H9 (cell line): ENCODE measurements around the gene HMGCLL1. TPM values are rescaled to one million over a fixed set of nuclear protein-coding genes. Genes with fewer than 3 reads are reported as not detected.

Experiments used
- DNase-seq: peaks from one replicate; pipeline ENCODE4 v3.0.0-alpha.2; 2017
- H2AFZ ChIP-seq: one replicate; pipeline ENCODE4 v1.6.1; 2013; ENCODE audit warnings: mild to moderate bottlenecking, low read length, control low read depth, moderate library complexity
- H2AK5ac ChIP-seq: 2 replicates; pipeline ENCODE4 v1.6.1; 2013; ENCODE audit warnings: low read length, control low read depth, mixed read lengths; ENCODE audit not compliant: insufficient read length
- H2BK120ac ChIP-seq: one replicate; pipeline ENCODE4 v1.6.1; 2013; ENCODE audit warnings: low read depth, mild to moderate bottlenecking, low read length, control low read depth, inconsistent platforms; ENCODE audit not compliant: poor library complexity, severe bottlenecking
- H2BK12ac ChIP-seq: 2 replicates; pipeline ENCODE4 v1.6.1; 2013; ENCODE audit warnings: low read length, control low read depth, mixed read lengths, low read depth; ENCODE audit not compliant: insufficient read length
- H2BK15ac ChIP-seq: 2 replicates; pipeline ENCODE4 v1.6.1; 2013; ENCODE audit warnings: low read depth, low read length, control low read depth
- H2BK20ac ChIP-seq: one replicate; pipeline ENCODE4 v1.6.1; 2013; ENCODE audit warnings: low read depth, mild to moderate bottlenecking, low read length, control low read depth, inconsistent platforms; ENCODE audit not compliant: poor library complexity, severe bottlenecking
- H2BK5ac ChIP-seq: 2 replicates; pipeline ENCODE4 v1.6.1; 2013; ENCODE audit warnings: low read length, control low read depth, mixed read lengths; ENCODE audit not compliant: insufficient read length
- H3K14ac ChIP-seq: 2 replicates; pipeline ENCODE4 v1.6.1; 2013; ENCODE audit warnings: low read length, control low read depth; ENCODE audit not compliant: insufficient read depth
- H3K18ac ChIP-seq: 2 replicates; pipeline ENCODE4 v1.6.1; 2013; ENCODE audit warnings: low read depth, mild to moderate bottlenecking, mixed read lengths, low read length, control low read depth; ENCODE audit not compliant: insufficient read length
- H3K23ac ChIP-seq: 2 replicates; pipeline ENCODE4 v1.6.1; 2013; ENCODE audit warnings: low read length, control low read depth, mixed read lengths, low read depth; ENCODE audit not compliant: insufficient read length
- H3K23me2 ChIP-seq: 2 replicates; pipeline ENCODE4 v1.6.1; 2013; ENCODE audit warnings: low read depth, mild to moderate bottlenecking, mixed read lengths, low read length, control low read depth; ENCODE audit not compliant: insufficient read length, poor library complexity, severe bottlenecking
- H3K27ac ChIP-seq: 2 replicates; pipeline ENCODE4 v1.5.1; 2013; ENCODE audit warnings: low read length, control low read depth, mixed read lengths, low read depth; ENCODE audit not compliant: insufficient read length
- H3K27me3 ChIP-seq: 2 replicates; pipeline ENCODE4 v1.6.1; 2013; ENCODE audit warnings: low read length, control low read depth, inconsistent platforms; ENCODE audit not compliant: insufficient read depth
- H3K4ac ChIP-seq: 2 replicates; pipeline ENCODE4 v1.6.1; 2013; ENCODE audit warnings: low read depth, mild to moderate bottlenecking, control low read depth, inconsistent platforms, low read length, moderate library complexity
- H3K4me1 ChIP-seq: 2 replicates; pipeline ENCODE4 v1.6.1; 2013; ENCODE audit warnings: low read length, control low read depth, inconsistent platforms; ENCODE audit not compliant: insufficient read depth
- H3K4me2 ChIP-seq: 2 replicates; pipeline ENCODE4 v1.6.1; 2013; ENCODE audit warnings: low read length, control low read depth, mixed read lengths; ENCODE audit not compliant: insufficient read length, insufficient read depth
- H3K56ac ChIP-seq: 2 replicates; pipeline ENCODE4 v1.6.1; 2013; ENCODE audit warnings: low read depth, mild to moderate bottlenecking, mixed read lengths, low read length, control low read depth; ENCODE audit not compliant: insufficient read length
- H3K79me1 ChIP-seq: 2 replicates; pipeline ENCODE4 v1.6.1; 2013; ENCODE audit warnings: low read depth, mild to moderate bottlenecking, moderate library complexity, low read length, control low read depth, inconsistent platforms; ENCODE audit not compliant: insufficient read depth, poor library complexity, severe bottlenecking
- H3K79me2 ChIP-seq: 2 replicates; pipeline ENCODE4 v1.6.1; 2013; ENCODE audit warnings: low read length, control low read depth, inconsistent platforms; ENCODE audit not compliant: insufficient read depth
- H3K9ac ChIP-seq: 2 replicates; pipeline ENCODE4 v1.6.1; 2013; ENCODE audit warnings: low read length, control low read depth, mixed read lengths; ENCODE audit not compliant: insufficient read length; ENCODE audit errors: extremely low read depth
- H3K9me3 ChIP-seq: one replicate; pipeline ENCODE4 v1.6.1; 2013; ENCODE audit warnings: low read depth, low read length, inconsistent platforms; ENCODE audit not compliant: control insufficient read depth
- H3T11ph ChIP-seq: one replicate; pipeline ENCODE4 v1.6.1; 2013; ENCODE audit warnings: mild to moderate bottlenecking, low read length, control low read depth, inconsistent platforms
- H4K20me1 ChIP-seq: one replicate; pipeline ENCODE4 v1.6.1; 2013; ENCODE audit not compliant: control insufficient read depth, insufficient read length, insufficient read depth
- H4K5ac ChIP-seq: 2 replicates; pipeline ENCODE4 v1.6.1; 2013; ENCODE audit warnings: low read depth, mild to moderate bottlenecking, mixed read lengths, low read length, control low read depth; ENCODE audit not compliant: insufficient read length
- H4K8ac ChIP-seq: replicated peaks from 2 replicates; pipeline ENCODE4 v1.6.1; 2013; ENCODE audit warnings: low read length, control low read depth, mixed read lengths, low read depth; ENCODE audit not compliant: insufficient read length
- H4K91ac ChIP-seq: 2 replicates; pipeline ENCODE4 v1.6.1; 2013; ENCODE audit warnings: low read depth, mild to moderate bottlenecking, moderate library complexity, mixed read lengths, low read length, control low read depth; ENCODE audit not compliant: insufficient read length
- H3K27ac Mint-ChIP-seq, 3 experiments: 2 replicates in 2 of 3; 3 replicates in 1 of 3; pipeline ENCODE4 v1.8.0; 2020 to 2021; ENCODE audit warnings: mixed read lengths in 3 of 3, mild to moderate bottlenecking in 1 of 3, moderate library complexity in 1 of 3
- H3K27me3 Mint-ChIP-seq: 2 replicates; pipeline ENCODE4 v1.8.0; 2021; ENCODE audit warnings: low read depth, mild to moderate bottlenecking, moderate library complexity, mixed read lengths
- H3K36me3 Mint-ChIP-seq, 3 experiments: 2 replicates in 2 of 3; 3 replicates in 1 of 3; pipeline ENCODE4 v1.8.0; 2020 to 2021; ENCODE audit warnings: low read depth in 3 of 3, mixed read lengths in 3 of 3; ENCODE audit not compliant: insufficient read depth in 1 of 3
- H3K4me1 Mint-ChIP-seq, 2 experiments: 2 replicates each; pipeline ENCODE4 v1.8.0; 2020; ENCODE audit warnings: mixed read lengths in 2 of 2
- H3K4me3 Mint-ChIP-seq, 2 experiments: 2 replicates in 1 of 2; 3 replicates in 1 of 2; pipeline ENCODE4 v1.8.0; 2020 to 2021; ENCODE audit warnings: mild to moderate bottlenecking in 2 of 2, mixed read lengths in 2 of 2, moderate library complexity in 1 of 2
- H3K9me3 Mint-ChIP-seq, 2 experiments: 2 replicates in 1 of 2; 3 replicates in 1 of 2; pipeline ENCODE4 v1.8.0; 2020; ENCODE audit warnings: mild to moderate bottlenecking in 2 of 2, mixed read lengths in 2 of 2, moderate library complexity in 1 of 2
- WGBS: extraction: QIAGEN DNeasy Blood & Tissue Kit; methylation state at CpG from one replicate; pipeline ENCODE4 v1.1.7; 2013; ENCODE audit warnings: missing lambda C conversion rate, low lambda C conversion rate, mixed read lengths; ENCODE audit not compliant: insufficient read length; ENCODE audit errors: extremely low coverage; 5-methylcytosine and 5-hydroxymethylcytosine counted together
- total RNA-seq: library from RNA; stranded (reverse); gene quantifications from 2 replicates; pipeline ENCODE4 v1.2.1, GENCODE V29; 2021
- TF ChIP-seq, protein P1 (sequence below): fragments of 200-600 bp; sonication (generic); conservative IDR thresholded peaks from 3 replicates; pipeline ENCODE4 v1.8.0; 2021; ENCODE audit warnings: antibody characterized with exemption, mild to moderate bottlenecking

HMGCLL1 gene
- total RNA-seq, 1 experiment from 2014 or later, result 0.24 TPM

DNA sequence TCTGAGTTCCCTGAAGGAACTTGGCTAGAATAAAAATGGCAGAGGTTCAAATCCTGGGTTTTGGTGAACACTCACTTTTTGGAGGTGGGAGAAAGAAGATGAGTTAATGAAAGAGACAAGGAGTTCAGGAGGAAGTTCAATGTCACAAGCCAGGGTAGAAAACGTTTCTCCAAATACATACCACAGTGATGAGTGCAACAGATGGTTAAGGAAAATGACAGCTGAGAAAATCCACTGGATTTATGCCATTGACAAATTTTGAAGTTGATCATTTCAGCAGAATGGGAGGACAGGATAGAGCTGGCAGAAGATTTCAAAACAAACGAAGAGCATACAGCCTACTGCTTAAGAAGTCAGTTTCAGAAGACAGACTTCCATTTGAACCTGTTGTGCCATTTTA is 129.0 kb downstream of the HMGCLL1 start:
- no peak overlapping the region for H3K9ac ChIP-seq
- no peak overlapping the region for H3K23ac ChIP-seq
- H3K23me2 ChIP-seq, result no peaks in the 10 kb centered on the region
- H3K79me1 ChIP-seq, result no peaks in the 10 kb centered on the region
- no peak for DNase-seq
- H3K27me3 Mint-ChIP-seq, result no peaks in the 10 kb centered on the region
- no peak overlapping the region for H3K4me2 ChIP-seq
- H3K56ac ChIP-seq, result no peak overlapping the region
- H4K20me1 ChIP-seq, result no peaks in the 10 kb centered on the region
- H3K4me1 Mint-ChIP-seq, result no peaks in the 10 kb centered on the region
- H4K5ac ChIP-seq, result no peak overlapping the region
- TF ChIP-seq, protein P1, sequence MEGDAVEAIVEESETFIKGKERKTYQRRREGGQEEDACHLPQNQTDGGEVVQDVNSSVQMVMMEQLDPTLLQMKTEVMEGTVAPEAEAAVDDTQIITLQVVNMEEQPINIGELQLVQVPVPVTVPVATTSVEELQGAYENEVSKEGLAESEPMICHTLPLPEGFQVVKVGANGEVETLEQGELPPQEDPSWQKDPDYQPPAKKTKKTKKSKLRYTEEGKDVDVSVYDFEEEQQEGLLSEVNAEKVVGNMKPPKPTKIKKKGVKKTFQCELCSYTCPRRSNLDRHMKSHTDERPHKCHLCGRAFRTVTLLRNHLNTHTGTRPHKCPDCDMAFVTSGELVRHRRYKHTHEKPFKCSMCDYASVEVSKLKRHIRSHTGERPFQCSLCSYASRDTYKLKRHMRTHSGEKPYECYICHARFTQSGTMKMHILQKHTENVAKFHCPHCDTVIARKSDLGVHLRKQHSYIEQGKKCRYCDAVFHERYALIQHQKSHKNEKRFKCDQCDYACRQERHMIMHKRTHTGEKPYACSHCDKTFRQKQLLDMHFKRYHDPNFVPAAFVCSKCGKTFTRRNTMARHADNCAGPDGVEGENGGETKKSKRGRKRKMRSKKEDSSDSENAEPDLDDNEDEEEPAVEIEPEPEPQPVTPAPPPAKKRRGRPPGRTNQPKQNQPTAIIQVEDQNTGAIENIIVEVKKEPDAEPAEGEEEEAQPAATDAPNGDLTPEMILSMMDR, result no peak
- no peaks in the 10 kb centered on the region for H3K79me2 ChIP-seq
- no peaks in the 10 kb centered on the region for H3K36me3 Mint-ChIP-seq
- H2AK5ac ChIP-seq, result no peak overlapping the region
- no peaks in the 10 kb centered on the region for H3K4me1 ChIP-seq
- no peak overlapping the region for H3K4me3 Mint-ChIP-seq
- H3K27me3 ChIP-seq, result no peaks in the 10 kb centered on the region
- H2BK12ac ChIP-seq, result no peak overlapping the region
- H3K9me3 ChIP-seq, result no peaks in the 10 kb centered on the region
- H3K4ac ChIP-seq, result no peak overlapping the region
- no peak overlapping the region for H2BK15ac ChIP-seq
- no peak overlapping the region for H4K8ac ChIP-seq
- WGBS, result no CpG with 5 or more reads among the region's 2 CpGs
- no peak overlapping the region for H2BK120ac ChIP-seq
- H3K18ac ChIP-seq, result no peak overlapping the region
- no peak overlapping the region for H3T11ph ChIP-seq
- H3K27ac ChIP-seq, result no peak overlapping the region
- no peak overlapping the region for H4K91ac ChIP-seq
- H3K14ac ChIP-seq, result no peak overlapping the region
- no peak overlapping the region for H2BK20ac ChIP-seq
- H3K9me3 Mint-ChIP-seq, result no peaks in the 10 kb centered on the region
- no peak overlapping the region for H3K27ac Mint-ChIP-seq
- H2AFZ ChIP-seq, result no peak overlapping the region
- no peak overlapping the region for H2BK5ac ChIP-seq
